ENCODE results near the gene PTEN. TPM values are rescaled to one million over a fixed set of nuclear protein-coding genes. Genes with fewer than 3 reads are reported as not detected.

The PTEN gene
- total RNA-seq: 10 to 100 TPM; 55.0 to 76.6 TPM
- polyA plus RNA-seq: 10 to 100 TPM; 11.5 to 20.1 TPM

GRCh38 chr10:87863053-87863943 lies at the start of gene PTEN, which contains the start of gene KLLN:
Gene PTEN (plus strand): TSS chr10:87863625. CDS start chr10:87864470, 845 bp downstream.
Gene KLLN (minus strand): TSS chr10:87863533. CDS start chr10:87862487, 1,046 bp downstream.
- peaks cover 0 to 20% (median 15%) of the 10 kb centered on the region in 4 donors for H3K4me1 ChIP-seq (ENCODE audit: control insufficient read depth in 4 of 4, insufficient read depth in 4 of 4, low read length in 3 of 4)
- DNase-seq (ENCODE audit: low spot score): peak; percentile 91
- H3K9ac ChIP-seq (ENCODE audit: low read depth in 1 of 2, low read length in 2 of 2): peak within 1 kb of the TSS; percentile 90 to 98
- WGBS: under 1% methylated on average over 89 of the region's 89 CpGs
- H3K4me3 ChIP-seq (ENCODE audit: low read depth in 1 of 3, low read length in 3 of 3): peak within 1 kb of the TSS; percentile 75 to 93 (median 91)
- no peaks in the 10 kb centered on the region for H3K27me3 ChIP-seq (ENCODE audit: control insufficient read depth in 4 of 4, insufficient read depth in 4 of 4, low read length in 3 of 4)
- H3K36me3 ChIP-seq (ENCODE audit: control insufficient read depth in 4 of 4, insufficient read depth in 3 of 4, low read depth in 1 of 4, low read length in 3 of 4): no peaks in the 10 kb centered on the region
- peak; percentile 96 for TF ChIP-seq TAF1 (conservative IDR thresholded peaks at IDR 0.05)
- TF ChIP-seq YY1 (IDR thresholded peaks at IDR 0.05): peak; percentile 91
- peak; percentile 51 for TF ChIP-seq REST (IDR thresholded peaks at IDR 0.05)
- no peak for TF ChIP-seq FOXA2 (IDR thresholded peaks at IDR 0.05)
- H3K9me3 ChIP-seq (ENCODE audit: control insufficient read depth in 4 of 4, low read length in 3 of 4): no peaks in the 10 kb centered on the region
- H3K27ac ChIP-seq (ENCODE audit: low read depth in 1 of 2, low read length in 2 of 2): peak within 1 kb of the TSS; percentile 92 to 99

GRCh38 chr10:87816163-87816897 lies 47.1 kb upstream of the PTEN start:
- H3K9ac ChIP-seq (ENCODE audit: low read depth in 1 of 2, low read length in 2 of 2): no peak overlapping the region
- TF ChIP-seq FOXA1 (IDR thresholded peaks at IDR 0.05) (no peak), FOXA2 (IDR thresholded peaks at IDR 0.05) (no peak), ATF3 (IDR thresholded peaks at IDR 0.05) (no peak), NR2F2 (IDR thresholded peaks at IDR 0.05) (no peak), ZBTB33 (IDR thresholded peaks at IDR 0.05) (no peak), YY1 (IDR thresholded peaks at IDR 0.05) (no peak), SP1 (IDR thresholded peaks at IDR 0.05) (no peak), REST (IDR thresholded peaks at IDR 0.05) (no peak), GABPA (IDR thresholded peaks at IDR 0.05 in 1 of 2, conservative IDR thresholded peaks at IDR 0.05 in 1 of 2) (no peak), EGR1 (IDR thresholded peaks at IDR 0.05; ENCODE audit: low read depth in 2 of 2) (no peak), JUND (IDR thresholded peaks at IDR 0.05) (no peak), HNF4G (IDR thresholded peaks at IDR 0.05) (no peak), RXRA (IDR thresholded peaks at IDR 0.05) (no peak), RAD21 (IDR thresholded peaks at IDR 0.05) (no peak), CTCF (IDR thresholded peaks at IDR 0.05; ENCODE audit: low read depth, low read length, missing input control) (no peak), HNF4A (conservative IDR thresholded peaks at IDR 0.05) (no peak), MAX (IDR thresholded peaks at IDR 0.05) (no peak), TAF1 (conservative IDR thresholded peaks at IDR 0.05) (no peak)
- no peaks in the 10 kb centered on the region for H3K9me3 ChIP-seq (ENCODE audit: control insufficient read depth in 4 of 4, low read length in 3 of 4)
- H3K36me3 ChIP-seq (ENCODE audit: control insufficient read depth in 4 of 4, insufficient read depth in 3 of 4, low read depth in 1 of 4, low read length in 3 of 4): peaks cover 0 to 5% (median 2%) of the 10 kb centered on the region in 4 donors
- H3K27ac ChIP-seq (ENCODE audit: low read depth in 1 of 2, low read length in 2 of 2): no peak overlapping the region
- H3K4me1 ChIP-seq (ENCODE audit: control insufficient read depth in 4 of 4, insufficient read depth in 4 of 4, low read length in 3 of 4): peaks cover 0 to 24% (median 12%) of the 10 kb centered on the region in 4 donors
- no peaks in the 10 kb centered on the region for H3K27me3 ChIP-seq (ENCODE audit: control insufficient read depth in 4 of 4, insufficient read depth in 4 of 4, low read length in 3 of 4)
- DNase-seq (ENCODE audit: low spot score): no peak
- H3K4me3 ChIP-seq (ENCODE audit: low read depth in 1 of 3, low read length in 3 of 3): no peak overlapping the region
- 75% methylated on average over 9 of the region's 9 CpGs for WGBS
